HEK293T (cell line): Measurements from ENCODE around the gene TUT1.
"Not testable (repeated sequence)": the region's sequence is repeated elsewhere in the genome, so short reads cannot be mapped to it uniquely, and the experiment has no call there.

Experiments
- CTCF ChIA-PET: fragments of 350-600 bp; formaldehyde crosslinking; extraction: SDS; loops from one replicate; lab custom pipeline; 2021; ENCODE audit warnings: antibody characterized with exemption, inconsistent platforms; lab: Yijun Ruan, JAX
- POLR2A ChIA-PET: fragments of 350-600 bp; formaldehyde crosslinking; extraction: SDS; loops from one replicate; lab custom pipeline; 2020; ENCODE audit warnings: antibody characterized with exemption, inconsistent platforms; lab: Yijun Ruan, JAX
- DNase-seq: peaks from one replicate; pipeline ENCODE4 v3.0.0; 2012; ENCODE audit warnings: mixed read lengths; ENCODE audit errors: extremely low spot score
- ARNT ChIP-seq: fragments of 450-650 bp; IDR thresholded peaks from 2 replicates; pipeline ENCODE4 v1.6.1; 2017; ENCODE audit warnings: mild to moderate bottlenecking
- BHLHE40 ChIP-seq: fragments of 450-650 bp; IDR thresholded peaks from 2 replicates; pipeline ENCODE4 v1.6.1; 2016; ENCODE audit warnings: mild to moderate bottlenecking, moderate library complexity, borderline replicate concordance
- CTBP1 ChIP-seq: fragments of 450-650 bp; IDR thresholded peaks from 2 replicates; pipeline ENCODE4 v1.6.1; 2016; ENCODE audit warnings: borderline replicate concordance
- ELF4 ChIP-seq: fragments of 450-650 bp; IDR thresholded peaks from 2 replicates; pipeline ENCODE4 v1.6.1; 2017; ENCODE audit warnings: antibody characterized with exemption
- FOXA1 ChIP-seq: fragments of 450-650 bp; IDR thresholded peaks from 2 replicates; pipeline ENCODE4 v1.6.1; 2016; ENCODE audit warnings: mild to moderate bottlenecking
- FOXK2 ChIP-seq: fragments of 450-650 bp; IDR thresholded peaks from 2 replicates; pipeline ENCODE4 v1.6.1; 2016; ENCODE audit warnings: mild to moderate bottlenecking
- FOXM1 ChIP-seq: fragments of 450-650 bp; IDR thresholded peaks from 2 replicates; pipeline ENCODE4 v1.6.1; 2017; ENCODE audit warnings: mild to moderate bottlenecking, borderline replicate concordance
- HDGF ChIP-seq: fragments of 450-650 bp; IDR thresholded peaks from 2 replicates; pipeline ENCODE4 v1.6.1; 2017; ENCODE audit warnings: antibody characterized with exemption, borderline replicate concordance
- L3MBTL2 ChIP-seq: fragments of 450-650 bp; conservative IDR thresholded peaks from 2 replicates; pipeline ENCODE4 v1.6.1; 2016; ENCODE audit warnings: mild to moderate bottlenecking
- LEF1 ChIP-seq: fragments of 450-650 bp; IDR thresholded peaks from 2 replicates; pipeline ENCODE4 v1.6.1; 2017; ENCODE audit warnings: mild to moderate bottlenecking, borderline replicate concordance
- NFRKB ChIP-seq: fragments of 450-650 bp; IDR thresholded peaks from 2 replicates; pipeline ENCODE4 v1.6.1; 2016; ENCODE audit warnings: mild to moderate bottlenecking, moderate library complexity
- SP1 ChIP-seq: fragments of 450-650 bp; IDR thresholded peaks from 2 replicates; pipeline ENCODE4 v1.6.1; 2017
- SUZ12 ChIP-seq: fragments of 450-650 bp; IDR thresholded peaks from 2 replicates; pipeline ENCODE4 v1.6.1; 2016; ENCODE audit warnings: mild to moderate bottlenecking
- TARDBP ChIP-seq: fragments of 450-650 bp; IDR thresholded peaks from 2 replicates; pipeline ENCODE4 v1.6.1; 2016
- ZNF384 ChIP-seq: fragments of 450-650 bp; IDR thresholded peaks from 2 replicates; pipeline ENCODE4 v1.6.1; 2016
- TF ChIP-seq, protein P1 (sequence below): fragments of 450-650 bp; IDR thresholded peaks from 2 replicates; pipeline ENCODE4 v1.6.1; 2016

Gene TUT1

DNA sequence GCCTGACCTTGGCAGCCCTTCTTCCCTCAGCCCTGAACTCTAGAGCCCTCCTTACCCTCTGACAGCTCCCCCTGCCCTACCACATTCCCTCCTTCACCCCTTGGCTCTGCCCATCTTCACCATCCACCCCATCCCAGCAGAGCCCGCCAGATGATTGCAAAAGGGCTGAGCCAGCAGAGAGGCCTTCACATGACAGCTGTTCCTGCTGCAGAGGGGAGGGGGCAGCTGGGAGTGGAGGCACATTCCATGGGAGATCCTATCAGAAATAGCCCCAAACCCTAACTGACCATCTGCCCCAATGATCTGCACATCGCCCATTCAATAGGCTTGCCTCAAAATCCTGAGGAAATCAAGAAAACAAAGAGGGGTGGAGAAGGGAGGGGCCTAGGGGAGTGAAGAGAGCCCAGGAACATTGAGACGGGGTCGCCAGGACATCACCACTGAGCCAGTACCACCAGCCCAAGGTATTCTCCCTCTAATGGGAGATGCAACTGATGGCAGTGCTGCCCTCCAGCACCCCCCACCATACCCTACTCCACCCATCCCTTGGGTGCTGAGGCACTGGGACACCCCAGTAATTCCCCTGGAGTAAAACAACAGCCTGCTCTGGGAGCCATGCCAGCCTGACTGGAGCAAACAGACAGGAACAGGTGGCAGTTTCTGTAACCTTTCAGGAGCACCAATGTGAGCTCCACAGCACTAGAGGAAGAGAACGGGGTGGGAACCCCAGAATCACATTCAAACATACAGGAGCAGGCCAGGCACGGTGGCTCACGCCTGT, 36.7 kb downstream of the TUT1 start:
- CTCF ChIA-PET = interaction anchor here (0.6 to 1.5 kb wide), 3 partner anchors 12 to 130 kb away, joined by 4 to 13 read pairs (median 4); no protein-coding TSS in a partner anchor
- POLR2A ChIA-PET = interaction anchor here (1.3 to 2.1 kb wide), 2 partner anchors 19 to 20 kb away, joined by 5 to 16 read pairs; partner anchors contain the start of gene EEF1G
- TF ChIP-seq SP1 (no peak), FOXM1 (no peak), ELF4 (no peak), FOXA1 (no peak), BHLHE40 (no peak), ARNT (no peak), FOXK2 (no peak), HDGF (no peak), CTBP1 (no peak)
- TF ChIP-seq, protein P1, sequence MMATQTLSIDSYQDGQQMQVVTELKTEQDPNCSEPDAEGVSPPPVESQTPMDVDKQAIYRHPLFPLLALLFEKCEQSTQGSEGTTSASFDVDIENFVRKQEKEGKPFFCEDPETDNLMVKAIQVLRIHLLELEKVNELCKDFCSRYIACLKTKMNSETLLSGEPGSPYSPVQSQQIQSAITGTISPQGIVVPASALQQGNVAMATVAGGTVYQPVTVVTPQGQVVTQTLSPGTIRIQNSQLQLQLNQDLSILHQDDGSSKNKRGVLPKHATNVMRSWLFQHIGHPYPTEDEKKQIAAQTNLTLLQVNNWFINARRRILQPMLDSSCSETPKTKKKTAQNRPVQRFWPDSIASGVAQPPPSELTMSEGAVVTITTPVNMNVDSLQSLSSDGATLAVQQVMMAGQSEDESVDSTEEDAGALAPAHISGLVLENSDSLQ = no peak
- DNase-seq = no peak

DNA sequence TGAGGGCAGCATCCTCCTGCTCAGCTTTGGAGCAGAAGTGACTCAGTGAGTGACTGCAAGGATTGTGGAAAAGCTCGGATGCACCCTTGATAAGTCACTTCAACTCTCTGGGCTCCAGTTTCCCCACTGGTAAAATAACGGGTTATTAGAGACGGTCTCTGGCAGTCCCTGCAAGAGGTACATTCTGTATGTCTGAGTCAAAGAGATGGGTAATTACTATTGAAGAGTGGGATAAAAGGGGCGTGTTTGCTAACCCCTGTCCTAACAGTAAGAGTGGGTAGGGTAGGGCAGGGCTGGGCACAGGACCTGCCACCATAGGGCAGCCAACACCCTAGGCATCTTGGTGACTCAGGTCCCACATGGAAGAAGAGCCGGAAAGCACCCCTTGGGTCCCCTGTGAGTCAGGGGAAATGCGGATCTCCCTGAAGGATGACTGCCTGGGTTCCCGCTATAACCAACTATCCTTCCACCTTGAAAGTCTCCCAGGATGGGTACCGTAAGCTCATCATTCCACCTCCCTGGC, 37.4 kb downstream of the TUT1 start:
- DNase-seq = no peak
- ChIA-PET POLR2A (interaction anchor here (0.9 to 2.1 kb wide), 5 partner anchors 11 to 160 kb away, joined by 4 to 16 read pairs (median 4); partner anchors contain the start of genes C11orf98, CSKMT, EEF1G and MTA2), CTCF (interaction anchor here (0.8 to 1.5 kb wide), 2 partner anchors 11 to 129 kb away, joined by 4 to 13 read pairs; no protein-coding TSS in a partner anchor)
- no peak for TF ChIP-seq TARDBP
- TF ChIP-seq L3MBTL2 = no peak
- no peak for TF ChIP-seq NFRKB
- no peak for TF ChIP-seq ARNT
- TF ChIP-seq SP1 = no peak
- TF ChIP-seq ELF4 = no peak
- TF ChIP-seq FOXM1 = no peak
- no peak for TF ChIP-seq CTBP1
- no peak for TF ChIP-seq ZNF384
- no peak for TF ChIP-seq HDGF
- TF ChIP-seq SUZ12 = no peak
- TF ChIP-seq BHLHE40 = no peak
- no peak for TF ChIP-seq FOXA1
- TF ChIP-seq FOXK2 = no peak
- TF ChIP-seq LEF1 = no peak

DNA sequence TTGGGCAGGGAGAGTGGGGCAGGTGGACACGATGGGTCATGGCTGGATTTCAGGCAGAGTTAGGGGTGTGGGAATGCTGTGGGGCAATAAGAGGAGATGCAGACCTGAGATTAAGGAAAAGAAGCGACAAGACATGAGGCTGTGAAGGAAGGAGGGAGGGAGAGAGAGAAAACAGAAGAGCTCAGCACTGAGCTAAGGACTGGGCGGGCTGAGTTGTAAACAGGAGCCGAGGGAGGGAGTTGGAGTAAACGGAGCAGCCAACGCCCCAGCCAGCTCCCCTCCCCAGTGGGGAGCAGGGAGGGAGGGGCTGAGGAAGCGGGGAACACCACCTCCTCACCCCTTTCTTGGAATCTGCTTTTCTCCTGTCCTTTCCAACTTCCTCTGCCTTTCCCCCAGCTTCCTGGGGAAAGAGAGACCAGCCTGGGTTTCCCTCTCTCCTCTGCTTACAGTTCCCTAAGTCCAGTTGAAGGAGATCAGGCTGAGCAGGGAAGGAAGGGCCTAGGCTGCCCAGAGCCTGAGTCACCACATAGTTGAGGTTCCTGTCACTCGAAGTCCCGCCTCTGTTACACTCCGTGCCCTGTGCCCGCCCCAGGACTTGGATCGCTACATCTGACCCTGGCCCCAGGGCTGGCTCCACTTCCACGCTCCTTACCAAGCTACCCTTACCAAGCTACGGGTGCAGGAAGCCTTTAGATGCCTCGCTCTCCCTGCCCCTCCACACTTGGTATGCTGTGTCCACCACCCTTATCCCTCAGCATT, 38.1 kb downstream of the TUT1 start:
- no peak for DNase-seq
- no peak for TF ChIP-seq FOXM1
- POLR2A ChIA-PET = interaction anchor here (0.6 to 2.1 kb wide), 10 partner anchors 10 to 200 kb away, joined by 3 to 16 read pairs (median 4); partner anchors contain the start of genes C11orf98, CSKMT, EEF1G and MTA2
- CTCF ChIA-PET = interaction anchor here (0.5 to 1.7 kb wide), 5 partner anchors 11 to 213 kb away, joined by 3 to 13 read pairs (median 4); no protein-coding TSS in a partner anchor

DNA sequence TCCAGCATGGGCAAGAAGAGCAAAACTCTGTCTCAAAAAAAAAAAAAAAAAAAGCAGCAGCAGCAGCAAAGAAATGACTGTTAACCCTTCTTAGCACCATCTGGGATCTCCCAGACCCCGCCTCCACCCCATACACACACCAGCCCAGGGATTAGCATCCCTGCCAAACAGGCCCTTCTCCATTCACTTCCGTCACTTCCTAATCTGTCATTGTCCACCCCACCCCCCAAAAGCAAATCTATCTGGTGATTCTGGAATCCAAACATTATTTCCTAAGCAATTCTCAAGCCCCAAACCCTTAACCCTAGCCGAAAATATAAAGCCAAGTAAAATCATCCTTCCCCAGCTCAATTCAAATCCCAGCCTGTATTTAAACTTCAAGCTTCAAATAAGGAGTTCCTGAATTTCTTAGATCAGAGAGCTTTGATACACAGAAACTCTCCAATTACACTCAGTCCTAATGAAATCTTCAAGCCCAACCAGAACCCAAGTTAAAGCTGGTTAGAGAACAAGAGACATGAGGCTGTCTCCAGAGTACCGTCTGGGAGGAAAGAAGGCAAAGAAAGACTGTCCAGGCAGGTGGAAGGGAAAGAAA, 38.7 kb downstream of the TUT1 start:
- POLR2A ChIA-PET = interaction anchor here (0.6 to 2.1 kb wide), 8 partner anchors 10 to 201 kb away, joined by 3 to 16 read pairs (median 4); partner anchors contain the start of genes C11orf98, CSKMT, EEF1G and TUT1
- CTCF ChIA-PET = interaction anchor here (0.8 to 1.7 kb wide), 3 partner anchors 10 to 128 kb away, joined by 3 to 13 read pairs (median 7); no protein-coding TSS in a partner anchor
- no peak for DNase-seq
- TF ChIP-seq FOXK2 = no peak
- TF ChIP-seq ZNF384 = no peak
- TF ChIP-seq ELF4 = no peak

DNA sequence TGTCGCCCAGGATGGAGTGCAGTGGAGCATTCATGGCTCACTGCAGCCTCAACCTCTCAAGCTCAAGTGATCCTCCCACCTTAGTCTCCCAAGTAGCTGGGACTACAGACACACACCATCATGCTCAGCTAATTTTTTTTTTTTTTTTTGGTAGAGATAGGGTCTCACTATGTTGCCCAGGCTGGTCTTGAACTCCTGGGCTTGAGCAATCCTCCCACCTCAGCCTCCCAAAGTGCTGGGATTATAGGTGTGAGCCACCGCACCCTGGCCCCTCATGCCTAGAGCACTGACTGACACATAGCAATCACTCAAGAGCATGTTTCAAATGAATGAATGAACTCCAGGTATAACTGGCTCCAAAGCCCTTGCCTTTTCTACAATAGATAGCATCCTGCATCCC, 40.8 kb downstream of the TUT1 start:
- CTCF ChIA-PET = interaction anchor here (1.4 to 1.8 kb wide), 3 partner anchors 8 to 126 kb away, joined by 4 to 6 read pairs (median 4); no protein-coding TSS in a partner anchor
- POLR2A ChIA-PET, DNase-seq: not testable (repeated sequence)

DNA sequence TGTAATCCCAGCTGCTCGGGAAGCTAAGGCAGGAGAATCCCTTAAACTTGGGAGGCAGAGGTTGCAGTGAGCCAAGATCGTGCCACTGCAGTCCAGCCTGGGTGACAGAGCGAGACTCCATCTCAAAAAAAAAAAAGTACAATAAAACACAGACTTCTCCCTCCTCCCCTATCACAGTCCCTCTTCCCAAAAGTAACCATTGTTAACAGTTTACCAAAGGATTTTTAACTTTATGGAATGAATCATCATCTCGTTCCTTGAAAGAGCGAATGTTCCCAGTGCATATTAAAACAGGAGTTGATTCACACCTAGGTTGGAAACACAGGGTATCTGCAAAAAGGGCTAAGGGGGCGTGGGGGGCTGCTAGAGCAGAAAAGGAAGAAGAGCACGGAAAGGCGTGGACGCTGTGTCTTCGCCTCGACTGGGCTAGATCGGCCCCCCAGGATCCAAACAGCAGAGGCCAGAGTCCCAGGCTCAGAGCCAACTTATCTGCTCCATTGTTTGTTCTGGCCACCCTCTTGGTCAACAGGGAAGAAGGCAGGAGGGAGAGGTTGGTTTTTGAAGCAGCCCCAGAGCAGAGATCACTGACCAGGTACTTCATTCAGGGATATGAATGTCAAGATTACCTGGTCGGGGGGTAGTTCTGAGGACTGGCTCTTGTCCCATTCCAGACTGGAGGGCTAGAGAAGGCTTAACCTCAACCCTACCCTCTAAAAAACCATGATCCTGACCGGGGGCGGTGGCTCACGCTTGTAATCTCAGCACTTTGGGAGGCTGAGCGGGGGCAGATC, 42.6 kb downstream of the TUT1 start:
- TF ChIP-seq BHLHE40 = no peak
- TF ChIP-seq FOXA1 = no peak
- no peak for TF ChIP-seq TARDBP
- ChIA-PET CTCF (no interaction called here), POLR2A (no interaction called here)
- DNase-seq = no peak
